CD4-positive, alpha-beta memory T cell (primary cell): ENCODE measurements around the gene PTPRH. TPM values are rescaled to one million over a fixed set of nuclear protein-coding genes. Genes with fewer than 3 reads are reported as not detected.

Experiments
- CTCF ChIA-PET: fragments of 350-600 bp; sonication (Branson Sonifier 250); formaldehyde crosslinking; loops from one replicate; lab custom pipeline; 2021; ENCODE audit warnings: inconsistent platforms; ENCODE audit not compliant: partially characterized antibody; lab: Charles Lee
- POLR2A ChIA-PET: fragments of 350-600 bp; sonication (Branson Sonifier 250); formaldehyde crosslinking; loops from one replicate; lab custom pipeline; 2021; ENCODE audit not compliant: partially characterized antibody; lab: Charles Lee
- DNase-seq, 5 donors: peaks; one replicate each; pipeline versions ENCODE4 v3.0.0 to v3.0.0-alpha.2; 2020 to 2022; ENCODE audit warnings: mixed read lengths in 1 of 5
- H3K27ac ChIP-seq: one replicate; pipeline ENCODE4 v1.7.0; 2013; ENCODE audit warnings: low read depth, low read length
- H3K27me3 ChIP-seq: 2 replicates; pipeline ENCODE4 v1.7.0; 2013; ENCODE audit warnings: mild to moderate bottlenecking, low read length, moderate library complexity; ENCODE audit not compliant: insufficient read depth
- H3K36me3 ChIP-seq: 2 replicates; pipeline ENCODE4 v1.7.0; 2013; ENCODE audit warnings: mild to moderate bottlenecking, low read length, moderate library complexity; ENCODE audit not compliant: insufficient read depth
- H3K4me1 ChIP-seq: 2 replicates; pipeline ENCODE4 v1.7.0; 2013; ENCODE audit warnings: mild to moderate bottlenecking, low read length, moderate library complexity; ENCODE audit not compliant: insufficient read depth
- H3K4me3 ChIP-seq, 2 donors: one replicate each; pipeline ENCODE4 v1.7.0; 2013; ENCODE audit warnings: low read length in 2 of 2, mild to moderate bottlenecking in 1 of 2
- H3K9me3 ChIP-seq, 2 donors: one replicate each; pipeline ENCODE4 v1.7.0; 2013; ENCODE audit warnings: low read length in 2 of 2, control low read depth in 1 of 2; ENCODE audit not compliant: control insufficient read depth in 1 of 2
- H3K27ac Mint-ChIP-seq, 7 donors: one replicate each; pipeline ENCODE4 v1.8.0; 2020 to 2021; ENCODE audit warnings: mixed read lengths in 7 of 7, mild to moderate bottlenecking in 6 of 7, inconsistent platforms in 3 of 7, moderate library complexity in 3 of 7
- H3K27me3 Mint-ChIP-seq, 2 donors: one replicate each; pipeline ENCODE4 v1.8.0; 2020 to 2021; ENCODE audit warnings: mixed read lengths in 2 of 2
- H3K36me3 Mint-ChIP-seq, 2 donors: one replicate each; pipeline ENCODE4 v1.8.0; 2020 to 2021; ENCODE audit warnings: mixed read lengths in 2 of 2, inconsistent platforms in 1 of 2, mild to moderate bottlenecking in 1 of 2
- H3K4me1 Mint-ChIP-seq, 4 donors: one replicate each; pipeline ENCODE4 v1.8.0; 2020 to 2021; ENCODE audit warnings: mixed read lengths in 4 of 4, mild to moderate bottlenecking in 1 of 4
- H3K4me3 Mint-ChIP-seq, 8 donors: one replicate each; pipeline ENCODE4 v1.8.0; 2020 to 2021; ENCODE audit warnings: mixed read lengths in 8 of 8, mild to moderate bottlenecking in 7 of 8, moderate library complexity in 6 of 8, inconsistent platforms in 3 of 8
- H3K9me3 Mint-ChIP-seq, 8 donors: one replicate each; pipeline ENCODE4 v1.8.0; 2020 to 2021; ENCODE audit warnings: mixed read lengths in 8 of 8, mild to moderate bottlenecking in 5 of 8, inconsistent platforms in 3 of 8, moderate library complexity in 1 of 8
- intact Hi-C: fragments of 100-400 bp; cut with micrococcal nuclease; formaldehyde crosslinking; loops from one replicate; pipeline ENCODE4 v1.15.1; 2023
- polyA plus RNA-seq, 2 donors: library from polyadenylated mRNA; unstranded; fragments of 300-500 nt; fragmentation: Illumina TruSeq; gene quantifications; one replicate each; pipeline ENCODE4 v1.2.3, GENCODE V29; 2021
- total RNA-seq, 2 experiments: library from RNA; stranded (reverse); gene quantifications; one replicate each; pipeline ENCODE4 v1.2.3, GENCODE V29; 2021

Gene PTPRH
- total and polyA plus RNA-seq, 4 experiments from 2014 or later, result not detected

GRCh38 chr19:55178781-55179599 lies 30.3 kb downstream of the PTPRH start:
- peaks cover 0 to 4% (median 2%) of the 10 kb centered on the region in 8 donors for H3K9me3 Mint-ChIP-seq
- DNase-seq, result peak; percentile 94 to 98 (median 95)

GRCh38 chr19:55176076-55176475 lies 33.2 kb downstream of the PTPRH start:
- Mint-ChIP-seq H3K4me3 (peak overlapping the region in 2 of 8 donors; percentile 15 to 20), H3K27ac (peak overlapping the region in 1 of 7 donors; percentile 77), H3K27me3 (peaks cover 54 to 64% of the 10 kb centered on the region in 2 donors), H3K9me3 (peaks cover 0 to 4% (median 2%) of the 10 kb centered on the region in 8 donors), H3K36me3 (peaks cover 0 to 3% of the 10 kb centered on the region in 2 donors), H3K4me1 (peaks cover 13 to 60% (median 31%) of the 10 kb centered on the region in 4 donors)
- H3K4me1 ChIP-seq, result peaks cover 38% of the 10 kb centered on the region
- no peak overlapping the region for H3K4me3 ChIP-seq
- ChIA-PET POLR2A (no interaction called here), CTCF (interaction anchor here (2.2 kb wide), 1 partner anchor 16 kb away, joined by 10 read pairs; no protein-coding TSS in a partner anchor)
- H3K36me3 ChIP-seq, result no peaks in the 10 kb centered on the region
- intact Hi-C loops, result no loop called here
- peaks cover 43% of the 10 kb centered on the region for H3K27me3 ChIP-seq
- DNase-seq, result no peak
- H3K9me3 ChIP-seq, result no peaks in the 10 kb centered on the region
- H3K27ac ChIP-seq, result no peak overlapping the region

More at GRCh38 chr19:55178781-55179599, 30.3 kb downstream of the PTPRH start:
- Mint-ChIP-seq H3K4me3 (peak overlapping the region; percentile 66 to 88 (median 83)), H3K27me3 (peaks cover 45 to 61% of the 10 kb centered on the region in 2 donors), H3K4me1 (peaks cover 12 to 37% (median 23%) of the 10 kb centered on the region in 4 donors), H3K27ac (peak overlapping the region; percentile 87 to 99 (median 96)), H3K36me3 (peaks cover 0 to 3% of the 10 kb centered on the region in 2 donors)
- peaks cover 30% of the 10 kb centered on the region for H3K4me1 ChIP-seq
- H3K36me3 ChIP-seq, result no peaks in the 10 kb centered on the region
- H3K27me3 ChIP-seq, result peaks cover 50% of the 10 kb centered on the region
- CTCF ChIA-PET, result interaction anchor here (0.7 kb wide), 1 partner anchor 69 kb away, joined by 3 read pairs; no protein-coding TSS in a partner anchor
- no peaks in the 10 kb centered on the region for H3K9me3 ChIP-seq
- H3K27ac ChIP-seq, result peak overlapping the region; percentile 46
- POLR2A ChIA-PET, result interaction anchor here (0.7 kb wide), 1 partner anchor 34 kb away, joined by 3 read pairs; no protein-coding TSS in a partner anchor
- H3K4me3 ChIP-seq, result peak overlapping the region; percentile 42 to 63
- intact Hi-C loops, result loop anchor here (1.0 to 2.0 kb wide), 4 partner anchors 62 to 297 kb away; partner anchors contain the start of genes PPP1R12C, PPP6R1, RPL28 and ZNF628

DNA sequence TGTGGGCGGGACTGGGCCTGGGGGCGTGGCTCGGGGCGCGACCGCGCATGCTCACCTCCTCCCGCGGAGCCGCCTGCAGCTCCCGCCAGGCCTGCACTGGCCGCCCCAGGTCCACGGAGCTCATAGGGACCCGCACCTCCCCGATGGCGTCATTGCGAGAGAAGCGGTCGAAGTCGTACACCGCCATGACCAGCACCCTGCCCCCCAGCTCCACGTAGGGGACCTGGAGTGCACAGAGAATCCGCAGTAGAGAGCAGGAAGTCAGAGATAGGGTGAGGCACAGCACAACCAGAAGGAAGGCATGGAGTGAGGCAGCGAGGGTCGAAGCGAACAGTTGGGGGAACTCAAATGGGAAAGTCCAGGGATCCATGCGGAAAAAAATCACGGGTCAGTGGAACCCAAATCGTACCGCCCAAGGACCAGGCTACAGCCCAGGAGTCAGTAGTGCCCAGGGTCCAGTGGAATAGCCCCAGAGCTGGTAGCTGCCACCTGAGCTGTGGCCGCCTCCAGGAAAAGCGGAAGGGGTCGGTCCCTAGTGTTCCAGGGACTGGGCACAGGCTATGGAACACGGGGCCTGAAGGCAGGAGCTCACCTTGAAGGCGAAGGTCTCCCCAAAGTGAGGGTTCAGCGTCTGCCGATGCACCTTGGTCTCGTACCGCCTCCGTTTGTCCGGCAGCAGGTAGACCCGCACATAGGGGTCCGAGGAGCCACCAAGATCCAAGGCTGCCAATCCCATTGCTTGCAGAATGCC lies 34.0 kb downstream of the PTPRH start:
- Histone ChIP-seq H3K4me1 (peaks cover 34% of the 10 kb centered on the region), H3K27me3 (peaks cover 39% of the 10 kb centered on the region), H3K9me3 (no peaks in the 10 kb centered on the region), H3K4me3 (no peak overlapping the region), H3K36me3 (no peaks in the 10 kb centered on the region), H3K27ac (no peak overlapping the region)
- intact Hi-C loops, result no loop called here
- Mint-ChIP-seq H3K9me3 (peaks cover 0 to 4% (median 2%) of the 10 kb centered on the region in 8 donors), H3K27me3 (peaks cover 53 to 64% of the 10 kb centered on the region in 2 donors), H3K27ac (peak overlapping the region in 3 of 7 donors; percentile 22 to 62 (median 28)), H3K4me3 (no peak overlapping the region), H3K4me1 (peaks cover 12 to 55% (median 27%) of the 10 kb centered on the region in 4 donors), H3K36me3 (peaks cover 0 to 3% of the 10 kb centered on the region in 2 donors)
- POLR2A ChIA-PET, result no interaction called here
- CTCF ChIA-PET, result interaction anchor here (2.2 kb wide), 1 partner anchor 15 kb away, joined by 10 read pairs; no protein-coding TSS in a partner anchor
- DNase-seq, result no peak

- H3K4me3 ChIP-seq, result peak overlapping the region in 1 of 2 donors; percentile 11
- ChIA-PET POLR2A (no interaction called here), CTCF (interaction anchor here (2.2 kb wide), 1 partner anchor 15 kb away, joined by 10 read pairs; no protein-coding TSS in a partner anchor)
- DNase-seq, result no peak
- H3K36me3 Mint-ChIP-seq, result peaks cover 0 to 3% of the 10 kb centered on the region in 2 donors
- H3K27me3 ChIP-seq, result peaks cover 42% of the 10 kb centered on the region
- H3K27me3 Mint-ChIP-seq, result peaks cover 54 to 63% of the 10 kb centered on the region in 2 donors
- H3K4me1 ChIP-seq, result peaks cover 27% of the 10 kb centered on the region
- H3K9me3 Mint-ChIP-seq, result peaks cover 0 to 3% (median 2%) of the 10 kb centered on the region in 8 donors
- H3K9me3 ChIP-seq, result no peaks in the 10 kb centered on the region
- H3K36me3 ChIP-seq, result no peaks in the 10 kb centered on the region
- intact Hi-C loops, result no loop called here
- H3K4me1 Mint-ChIP-seq, result peaks cover 8 to 48% (median 23%) of the 10 kb centered on the region in 4 donors
- H3K27ac ChIP-seq, result no peak overlapping the region
- H3K27ac Mint-ChIP-seq, result peak overlapping the region in 1 of 7 donors; percentile 70
- peak overlapping the region in 5 of 8 donors; percentile 32 to 75 (median 65) for H3K4me3 Mint-ChIP-seq
Measured at GRCh38 chr19:55174425-55175116, 34.7 kb downstream of the PTPRH start.

DNA sequence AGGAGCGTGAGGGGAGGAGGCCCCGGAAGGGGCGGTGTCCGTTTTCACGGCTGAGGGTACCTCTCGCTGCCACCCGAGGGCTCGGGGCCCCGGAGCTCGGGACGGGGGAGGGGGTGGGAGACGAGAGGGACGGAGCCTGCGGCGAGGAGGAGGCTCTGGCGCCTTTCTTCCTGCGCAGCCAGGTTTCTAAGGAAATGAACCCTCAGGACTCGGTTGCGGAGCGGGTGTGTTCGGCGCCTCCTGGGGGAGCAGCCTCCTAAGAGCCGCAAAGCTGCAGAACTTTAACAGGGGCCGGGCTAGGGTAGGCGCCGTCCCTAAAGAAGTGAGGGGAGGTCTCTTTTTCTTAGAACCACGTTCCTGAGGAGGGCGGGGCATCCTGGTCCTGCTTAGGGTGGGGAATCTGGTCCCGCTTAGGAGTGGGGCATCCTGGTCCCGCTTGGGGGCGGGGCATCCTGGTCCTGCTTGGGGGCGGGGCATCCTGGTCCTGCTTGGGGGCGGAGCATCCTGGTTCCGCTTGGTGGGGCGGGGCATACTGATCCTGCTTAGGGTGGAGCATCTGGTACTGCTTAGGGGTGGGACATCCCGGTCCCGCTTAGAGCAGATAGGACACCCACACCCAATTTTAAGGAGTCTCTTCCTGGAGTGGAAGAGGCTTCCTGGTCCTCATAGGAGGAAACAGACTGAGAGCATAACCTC lies 35.4 kb downstream of the PTPRH start:
- Mint-ChIP-seq H3K9me3 (peaks cover 0 to 2% (median 0%) of the 10 kb centered on the region in 8 donors), H3K27ac (no peak overlapping the region), H3K4me1 (peaks cover 5 to 40% (median 18%) of the 10 kb centered on the region in 4 donors), H3K27me3 (peaks cover 55 to 64% of the 10 kb centered on the region in 2 donors), H3K36me3 (no peaks in the 10 kb centered on the region), H3K4me3 (peak overlapping the region in 7 of 8 donors; percentile 52 to 75 (median 64))
- Histone ChIP-seq H3K27ac (no peak overlapping the region), H3K4me1 (peaks cover 20% of the 10 kb centered on the region), H3K36me3 (no peaks in the 10 kb centered on the region), H3K27me3 (peaks cover 42% of the 10 kb centered on the region), H3K9me3 (no peaks in the 10 kb centered on the region), H3K4me3 (peak overlapping the region in 1 of 2 donors; percentile 11)
- DNase-seq, result no peak
- POLR2A ChIA-PET, result interaction anchor here (0.6 kb wide), 1 partner anchor 715 kb away, joined by 3 read pairs; no protein-coding TSS in a partner anchor
- intact Hi-C loops, result no loop called here
- CTCF ChIA-PET, result interaction anchor here (2.2 kb wide), 1 partner anchor 14 kb away, joined by 10 read pairs; no protein-coding TSS in a partner anchor

DNA sequence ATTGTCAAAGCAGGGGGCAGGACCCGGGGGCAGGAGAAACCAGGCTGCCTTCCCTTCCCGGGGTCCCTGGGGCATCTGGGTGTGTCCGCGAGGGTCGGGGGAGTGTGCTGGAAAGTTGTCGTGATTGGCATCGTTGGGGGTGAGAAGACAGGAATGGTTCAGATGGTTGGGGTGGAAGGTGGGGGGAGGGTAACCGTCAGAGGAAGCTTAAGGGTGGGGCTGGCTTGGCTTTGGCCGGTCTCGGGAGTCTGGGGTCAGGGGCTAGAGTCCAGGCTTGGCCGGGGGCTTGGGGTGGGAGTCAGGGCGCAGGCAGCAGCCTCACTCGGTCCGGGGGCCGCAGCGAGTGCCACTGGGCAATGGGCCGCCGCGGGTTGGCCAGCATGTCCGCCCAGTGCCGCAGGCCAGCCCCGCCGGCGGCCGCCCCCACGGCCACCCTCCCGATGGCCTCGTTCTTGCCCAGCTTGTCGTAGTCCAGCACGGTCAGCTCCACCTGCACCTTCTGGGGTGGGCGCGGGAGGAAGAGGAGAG lies 36.1 kb downstream of the PTPRH start:
- Histone ChIP-seq H3K4me3 (no peak overlapping the region), H3K4me1 (peaks cover 15% of the 10 kb centered on the region), H3K27me3 (peaks cover 42% of the 10 kb centered on the region), H3K27ac (no peak overlapping the region), H3K9me3 (no peaks in the 10 kb centered on the region), H3K36me3 (no peaks in the 10 kb centered on the region)
- no peak for DNase-seq
- ChIA-PET POLR2A (interaction anchor here (0.6 kb wide), 1 partner anchor 714 kb away, joined by 3 read pairs; no protein-coding TSS in a partner anchor), CTCF (no interaction called here)
- Mint-ChIP-seq H3K36me3 (no peaks in the 10 kb centered on the region), H3K9me3 (peaks cover 0 to 2% (median 0%) of the 10 kb centered on the region in 8 donors), H3K27me3 (peaks cover 53 to 61% of the 10 kb centered on the region in 2 donors), H3K4me3 (peak overlapping the region; percentile 43 to 75 (median 62)), H3K4me1 (peaks cover 2 to 35% (median 14%) of the 10 kb centered on the region in 4 donors), H3K27ac (peak overlapping the region in 1 of 7 donors; percentile 19)
- intact Hi-C loops, result no loop called here
